Heart left ventricle (tissue), 13 donors: ENCODE results near the gene F5.

Experiments
- POLR2A ChIP-seq, 2 donors: fragments of 450-650 bp; IDR thresholded peaks; one replicate each; pipeline ENCODE4 v1.6.1; 2017; ENCODE audit warnings: antibody characterized with exemption in 2 of 2, mild to moderate bottlenecking in 2 of 2, moderate library complexity in 2 of 2
- TF ChIP-seq, protein P1 (sequence below), 12 donors: fragments of 200-600 bp; sonication (generic) in 4 of 12; IDR thresholded peaks; one replicate each; pipeline versions ENCODE4 v1.5.0 to v1.8.0; 2018 to 2022; ENCODE audit warnings: antibody characterized with exemption in 12 of 12, mild to moderate bottlenecking in 5 of 12
- donor health status: ischemic (EF 13 %, LVEDD 7.1; RV severe dilation, severe dysfunction).
- donor health status: DM: no; HTN: yes; CAD: no.
- donor health status: DM: no; HTN: no; CAD: no.
- donor health status: ischemic (EF 25% LVEDD 6.9; RV normal size, moderate dysfunction).
- donor health status: ischemic (EF 25% LVEDD 5.7; RV mildly dilated, moderate dysfunction).
- donor health status: ischemic (EF 35%, LVEDD 5.7; RV mildly dilated, moderate dysfunction).
- donor health status: nonischemic (EF 11% LVEDD 7.7; RV severe dilation, severe dysfunction).
- donor health status: DM: yes; HTN: yes; CAD: no.
- donor health status: PGD.
- donor health status: ischemic (EF 29% LVEDD 5.4; RV normal size, mild dysfunction).
- donor health status: nonischemic (EF 23%, LVEDD 6.1; RV moderate dilation, normal function).

DNA sequence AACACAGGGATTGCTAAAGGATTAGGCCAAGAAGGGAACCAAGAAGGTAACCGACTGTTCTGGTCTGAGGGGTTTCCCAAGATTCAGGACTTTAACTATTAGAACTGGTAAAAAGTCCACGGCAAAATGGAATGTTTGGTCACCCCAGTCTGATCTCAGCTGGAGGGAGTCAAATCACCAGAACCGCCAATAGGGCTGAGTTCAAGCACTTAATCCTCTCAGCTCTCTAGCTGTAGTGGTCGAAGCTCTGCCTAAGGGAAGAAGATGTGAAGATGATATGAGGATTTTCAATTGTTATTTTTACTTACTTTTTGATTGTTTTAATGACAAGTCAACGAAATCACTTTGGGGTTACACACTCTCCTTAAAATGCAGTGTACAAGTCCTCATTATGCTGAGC lies 29.1 kb downstream of the F5 start:
- TF ChIP-seq POLR2A (IDR thresholded peaks at IDR 0.05): no peak
- TF ChIP-seq, protein P1, sequence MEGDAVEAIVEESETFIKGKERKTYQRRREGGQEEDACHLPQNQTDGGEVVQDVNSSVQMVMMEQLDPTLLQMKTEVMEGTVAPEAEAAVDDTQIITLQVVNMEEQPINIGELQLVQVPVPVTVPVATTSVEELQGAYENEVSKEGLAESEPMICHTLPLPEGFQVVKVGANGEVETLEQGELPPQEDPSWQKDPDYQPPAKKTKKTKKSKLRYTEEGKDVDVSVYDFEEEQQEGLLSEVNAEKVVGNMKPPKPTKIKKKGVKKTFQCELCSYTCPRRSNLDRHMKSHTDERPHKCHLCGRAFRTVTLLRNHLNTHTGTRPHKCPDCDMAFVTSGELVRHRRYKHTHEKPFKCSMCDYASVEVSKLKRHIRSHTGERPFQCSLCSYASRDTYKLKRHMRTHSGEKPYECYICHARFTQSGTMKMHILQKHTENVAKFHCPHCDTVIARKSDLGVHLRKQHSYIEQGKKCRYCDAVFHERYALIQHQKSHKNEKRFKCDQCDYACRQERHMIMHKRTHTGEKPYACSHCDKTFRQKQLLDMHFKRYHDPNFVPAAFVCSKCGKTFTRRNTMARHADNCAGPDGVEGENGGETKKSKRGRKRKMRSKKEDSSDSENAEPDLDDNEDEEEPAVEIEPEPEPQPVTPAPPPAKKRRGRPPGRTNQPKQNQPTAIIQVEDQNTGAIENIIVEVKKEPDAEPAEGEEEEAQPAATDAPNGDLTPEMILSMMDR (IDR thresholded peaks at IDR 0.05): no peak
